HG03342 (cell line): ENCODE results near the gene TPPP2.

Source experiments
- ATAC-seq: cut with Tn5 transposase; IDR thresholded peaks from one replicate; pipeline ENCODE4 v1.9.1; 2021; ENCODE audit warnings: mild to moderate bottlenecking, moderate library complexity; ENCODE audit not compliant: unreplicated experiment

Gene TPPP2

DNA sequence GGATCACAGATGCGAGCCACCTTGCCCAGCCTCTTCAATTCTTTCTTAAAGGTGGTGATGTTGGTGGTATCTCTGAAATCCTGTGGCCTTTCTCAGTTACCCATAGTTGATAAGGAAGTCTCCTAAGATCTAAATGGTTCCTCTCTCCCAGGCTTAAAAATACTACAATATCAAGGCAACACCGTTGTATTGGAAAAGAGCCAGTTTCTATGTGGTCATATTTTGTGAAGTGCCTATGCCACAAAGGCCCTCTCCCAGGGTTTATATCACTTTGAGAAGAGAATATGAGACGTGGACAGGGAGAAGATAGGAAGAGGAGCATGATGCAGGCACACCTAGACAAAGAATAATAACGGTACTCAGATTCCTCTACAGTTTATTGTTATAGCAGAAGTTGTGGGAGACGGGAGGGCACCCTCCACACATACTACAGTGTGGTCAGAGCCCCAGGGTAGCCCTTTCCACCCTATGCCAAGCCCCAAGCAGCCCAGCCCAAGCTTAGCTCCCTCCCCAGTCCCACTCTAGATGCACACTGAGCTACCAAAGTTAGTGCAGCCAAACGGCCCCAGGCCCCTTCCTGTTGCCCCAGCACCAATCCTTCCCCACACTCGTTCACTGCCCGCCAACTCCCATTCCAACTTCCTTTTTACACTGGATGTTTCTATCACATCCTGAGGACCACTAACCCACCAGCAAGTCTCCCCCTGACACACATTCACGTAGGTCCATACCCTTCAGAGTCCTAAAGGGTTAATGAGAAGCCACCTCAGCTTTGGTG, 13.4 kb upstream of the TPPP2 start:
- no peak for ATAC-seq

DNA sequence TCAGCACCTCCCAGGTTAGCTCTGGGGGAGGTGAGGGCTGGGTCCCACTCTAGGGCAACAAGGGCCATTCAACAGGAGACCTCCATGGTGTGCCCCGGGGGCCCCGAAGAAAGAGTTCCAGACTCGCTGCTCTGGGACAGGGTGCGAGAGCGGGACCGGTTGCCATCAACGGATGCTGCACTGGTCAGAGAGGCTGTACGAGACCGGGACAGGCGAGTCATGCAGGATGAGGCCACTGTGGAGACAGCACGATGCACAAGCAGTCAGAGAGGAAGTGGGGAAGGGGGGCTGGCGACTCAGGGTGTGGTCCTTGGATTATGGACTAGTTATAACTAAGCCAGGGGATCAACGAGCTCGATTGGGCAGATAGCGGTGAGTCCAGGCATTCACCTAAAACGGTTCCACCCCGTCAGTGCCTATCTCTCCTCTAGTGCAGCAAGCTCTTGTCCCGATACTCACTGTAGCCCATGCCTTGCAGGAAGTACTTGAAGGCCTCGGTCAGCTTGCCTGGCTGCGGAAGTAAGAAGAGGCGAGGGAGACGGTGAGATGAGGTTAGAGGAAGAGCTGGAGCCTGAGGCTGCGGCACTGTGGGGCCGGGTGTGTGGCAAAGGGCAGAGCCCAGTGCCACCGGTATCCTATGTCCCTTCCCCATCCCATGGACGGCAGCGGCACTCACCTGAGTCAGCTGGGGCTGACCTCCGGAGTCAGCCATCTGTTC, 12.3 kb upstream of the TPPP2 start:
- no peak for ATAC-seq

DNA sequence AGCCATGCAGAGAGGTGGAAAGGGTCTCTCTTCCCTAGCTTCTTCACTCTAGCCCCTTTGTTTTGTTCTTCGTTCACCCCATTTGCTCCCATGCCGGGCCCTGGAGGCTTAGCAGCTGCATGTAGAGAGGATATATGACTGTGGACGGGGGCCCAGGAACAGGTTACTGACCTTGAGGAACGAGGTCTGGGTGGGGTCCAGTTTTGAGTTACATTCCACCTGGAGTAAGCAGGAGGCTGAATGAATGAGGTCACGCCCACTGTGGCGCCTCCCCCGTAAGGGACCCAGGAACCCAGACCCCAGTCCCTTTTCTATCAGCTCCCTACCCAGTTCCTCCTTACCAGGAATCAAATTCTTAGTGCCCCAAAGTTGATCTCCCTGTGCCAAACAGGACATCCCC, 11.7 kb upstream of the TPPP2 start:
- ATAC-seq = no peak

DNA sequence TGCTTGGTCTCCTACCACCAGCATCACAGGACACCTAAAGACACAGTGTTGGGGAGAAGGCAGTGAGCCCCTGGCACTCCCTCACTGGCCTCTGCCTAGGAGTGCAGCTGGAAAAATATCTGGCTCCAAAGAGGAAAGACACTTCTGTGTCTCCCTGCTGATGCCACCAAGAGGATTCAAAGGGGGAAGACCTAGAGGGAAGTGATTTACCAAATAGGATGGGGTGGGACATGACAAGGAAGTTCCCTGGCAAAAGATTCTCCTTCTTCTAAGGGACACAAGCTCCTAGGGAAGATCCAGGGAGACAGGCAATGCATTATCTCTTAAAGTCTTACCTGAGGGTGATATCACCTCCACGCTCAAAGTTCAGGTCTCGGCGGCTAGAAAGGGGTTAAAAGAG, 11.2 kb upstream of the TPPP2 start:
- ATAC-seq = no peak

DNA sequence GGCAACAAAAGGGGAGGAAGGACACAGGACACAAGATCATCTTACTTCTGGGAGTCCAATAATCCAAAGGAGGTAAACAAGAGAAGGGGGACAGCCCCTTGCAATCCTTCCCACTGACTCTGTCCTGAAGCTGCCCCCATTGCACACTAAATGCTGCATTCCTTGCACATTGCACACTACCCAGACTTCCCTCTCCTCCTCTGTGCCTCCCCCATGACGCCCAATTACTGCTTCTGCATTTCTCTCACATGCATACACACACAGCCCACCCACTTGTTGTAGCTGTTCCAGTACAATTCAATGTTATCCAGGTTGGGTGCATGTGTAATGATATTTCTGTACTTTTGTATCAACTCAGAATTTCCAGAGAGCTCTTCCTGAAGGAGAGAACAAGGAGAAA, 10.7 kb upstream of the TPPP2 start:
- no peak for ATAC-seq

DNA sequence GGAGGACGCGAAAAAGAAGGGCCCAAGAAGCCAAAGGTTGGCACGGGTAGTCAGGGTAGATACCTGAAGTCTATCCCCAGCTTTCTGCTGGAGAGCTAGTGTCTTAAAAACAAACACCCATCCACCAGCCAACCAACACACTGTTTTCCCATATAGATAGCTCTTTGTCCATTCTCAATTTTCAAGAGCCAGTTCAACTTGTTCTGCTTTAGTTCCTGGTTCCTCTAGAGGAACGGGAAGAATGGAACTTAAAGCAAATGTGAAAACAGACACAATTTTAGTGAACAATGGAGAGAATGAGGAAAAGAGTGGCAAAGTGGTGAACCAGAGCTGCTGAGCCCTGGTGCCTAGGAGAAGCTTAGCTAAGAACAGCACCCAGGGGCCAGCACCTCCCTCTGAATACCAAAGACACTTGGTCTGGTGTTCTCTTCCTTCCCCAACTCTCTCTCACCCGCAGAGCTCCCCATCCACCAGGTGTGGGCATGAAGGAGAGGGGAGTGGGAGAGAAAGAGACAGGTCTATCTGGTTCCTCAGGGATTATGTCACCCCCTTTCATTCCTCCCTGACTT, 9.0 kb upstream of the TPPP2 start:
- ATAC-seq = no peak

DNA sequence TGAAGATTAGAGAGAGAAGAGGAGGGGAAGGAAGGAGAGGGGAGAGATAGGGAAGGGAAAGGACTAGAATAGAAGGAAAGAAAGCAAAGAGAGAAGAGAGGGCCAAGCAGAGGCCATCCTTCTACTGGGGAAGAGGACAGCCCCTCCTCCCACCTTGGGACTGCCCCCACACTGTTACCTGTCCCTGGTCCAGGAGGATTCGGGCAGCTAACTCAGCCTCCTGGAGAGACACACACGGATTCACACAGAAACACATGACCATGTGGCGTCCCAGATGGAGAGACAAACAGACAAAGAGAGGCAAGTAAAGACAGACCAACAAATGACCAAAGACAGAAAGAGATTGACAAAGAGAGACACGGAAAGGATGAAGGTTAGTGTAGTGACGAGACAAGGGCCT, 7.3 kb upstream of the TPPP2 start:
- no peak for ATAC-seq

DNA sequence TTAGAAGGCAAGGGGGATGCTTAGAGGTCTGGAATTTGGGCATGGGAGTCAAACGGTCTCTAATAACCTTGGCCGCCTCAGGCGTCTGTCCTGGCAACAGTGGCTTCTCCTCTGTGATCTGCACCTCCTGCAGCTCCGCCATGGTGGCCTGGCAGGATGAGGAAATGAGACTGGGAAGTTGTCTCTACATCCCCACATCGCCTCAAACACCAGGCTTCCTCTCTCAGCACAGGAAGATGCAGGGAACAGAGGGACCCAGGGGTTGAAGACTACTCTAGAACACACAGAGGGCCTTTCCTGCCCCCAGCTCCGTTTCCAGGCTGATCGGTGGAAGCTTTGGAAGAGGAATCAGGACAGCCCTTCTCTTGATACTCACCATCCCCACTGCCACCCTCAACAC, 6.8 kb upstream of the TPPP2 start:
- ATAC-seq = no peak

DNA sequence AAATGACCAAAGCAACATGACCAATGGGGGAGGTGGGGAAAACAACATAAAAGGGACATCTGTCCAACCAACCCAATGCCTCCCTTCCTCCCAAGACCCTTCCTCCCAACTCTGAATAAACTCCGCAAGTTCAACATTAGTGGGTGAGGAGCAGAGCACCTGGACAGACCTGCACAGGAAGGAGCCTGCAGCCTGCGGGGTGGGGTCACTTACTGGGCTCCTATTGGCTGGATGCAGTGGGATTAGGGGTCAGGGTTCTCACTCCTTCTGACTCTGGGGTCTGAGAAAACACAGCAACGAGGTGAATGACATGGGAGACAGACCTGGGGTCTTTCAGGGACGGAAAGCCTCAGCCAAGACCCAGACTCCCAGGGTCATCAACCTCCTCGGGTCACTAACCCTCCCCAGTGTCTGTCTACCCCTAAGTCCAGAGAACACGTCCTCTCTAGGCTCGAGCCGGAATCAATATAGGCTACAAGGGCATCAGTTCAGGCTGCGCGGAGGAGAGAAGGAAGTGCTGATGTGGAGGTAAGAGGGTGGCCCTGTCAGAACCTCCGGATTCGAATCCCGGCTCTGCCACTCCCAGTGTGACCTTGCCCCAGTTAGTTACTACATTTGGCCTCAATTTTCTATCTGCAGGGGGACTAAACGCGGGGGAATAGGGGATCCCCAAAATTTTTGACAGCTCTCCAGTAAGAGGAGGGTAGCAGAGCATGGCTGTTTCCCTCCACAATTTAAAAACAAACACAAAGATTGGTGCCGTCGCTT, 6.0 kb upstream of the TPPP2 start:
- ATAC-seq = no peak

DNA sequence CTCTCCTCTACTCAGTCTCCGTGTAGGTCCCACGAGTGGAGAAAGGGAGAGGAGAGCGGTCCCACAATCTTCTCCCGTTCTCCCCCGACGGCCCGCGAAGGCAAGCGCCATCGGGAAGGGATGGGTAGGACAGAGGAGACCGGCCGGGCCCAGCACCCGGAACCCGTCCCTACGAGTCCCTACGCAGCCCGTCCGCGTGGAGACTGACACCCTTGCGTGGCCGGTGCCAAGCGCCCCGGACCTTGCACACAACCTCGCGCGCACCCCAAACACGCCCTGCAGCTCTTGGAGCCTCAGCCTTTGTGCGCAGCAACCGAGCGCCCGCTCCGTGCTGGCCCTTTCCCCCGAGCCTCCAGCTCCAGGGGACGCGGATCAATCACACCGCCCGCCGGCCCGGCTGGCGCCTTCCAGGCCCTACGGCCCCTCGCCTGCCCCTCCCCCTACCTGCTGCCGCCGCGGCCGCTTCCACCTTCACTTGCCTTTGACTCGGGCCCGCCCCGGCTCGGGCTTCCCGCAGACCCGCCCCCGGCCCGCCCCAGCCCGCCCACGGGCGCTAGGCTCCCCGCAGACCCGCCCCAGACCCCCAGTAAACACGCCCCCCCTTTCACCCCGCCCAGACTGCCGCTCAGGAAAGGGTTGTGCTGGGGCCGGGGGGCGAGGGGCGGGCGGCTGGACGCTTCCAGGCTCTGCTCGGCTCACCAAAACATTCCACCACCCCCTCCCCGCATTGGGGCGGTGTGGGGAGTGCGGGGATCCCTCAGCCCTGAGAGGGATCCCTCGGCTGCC, 5.2 kb upstream of the TPPP2 start, which contains the start of gene NDRG2:
NDRG2 (minus strand) TSS at position 477 of the 786 bp plus-strand sequence. CDS start 1,746 bp downstream, outside the sequence.
- no peak for ATAC-seq

DNA sequence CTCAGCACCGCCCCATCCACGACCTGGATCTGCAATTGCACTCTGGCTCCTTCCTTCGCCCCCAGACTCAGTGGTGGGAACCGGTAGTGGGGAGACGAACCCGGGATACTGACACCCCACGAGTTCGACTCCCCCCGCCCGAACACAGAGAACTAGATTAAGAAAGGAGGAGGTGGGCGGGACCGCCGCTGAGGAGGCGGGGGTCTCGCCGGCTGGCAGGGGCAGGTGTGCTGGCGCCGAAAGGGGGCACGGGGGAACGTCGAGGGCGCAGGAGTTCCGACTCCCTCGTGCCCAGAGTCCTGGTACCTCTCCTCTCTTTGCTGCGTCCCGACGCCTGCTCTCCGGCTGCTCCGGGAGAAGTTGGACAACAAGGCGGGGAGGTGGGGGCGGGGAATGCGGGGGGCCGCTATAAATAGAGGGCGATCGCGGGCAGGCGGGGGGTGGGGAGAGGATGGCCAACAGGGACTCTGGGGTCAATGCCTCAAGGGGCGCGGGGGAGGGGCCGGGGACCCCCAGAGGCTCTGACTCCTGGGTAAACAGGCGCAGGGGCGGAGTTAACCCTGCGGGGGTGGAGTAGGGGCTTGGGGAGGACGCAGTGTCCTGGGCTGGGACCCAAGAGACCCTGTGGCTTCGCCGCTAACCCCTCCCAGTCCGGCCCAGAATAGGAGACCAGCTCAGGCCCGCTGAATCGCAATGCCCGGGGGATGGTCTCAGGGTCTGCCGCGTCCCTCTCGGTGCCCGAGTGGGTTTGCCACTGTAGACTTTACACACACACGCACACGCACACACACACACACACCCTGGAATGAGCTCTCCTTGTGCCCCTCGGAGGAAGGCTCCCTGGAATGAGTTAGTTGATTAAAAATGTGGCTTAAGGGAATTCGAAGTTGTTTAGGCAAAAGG, 4.4 kb upstream of the TPPP2 start:
- no peak for ATAC-seq

DNA sequence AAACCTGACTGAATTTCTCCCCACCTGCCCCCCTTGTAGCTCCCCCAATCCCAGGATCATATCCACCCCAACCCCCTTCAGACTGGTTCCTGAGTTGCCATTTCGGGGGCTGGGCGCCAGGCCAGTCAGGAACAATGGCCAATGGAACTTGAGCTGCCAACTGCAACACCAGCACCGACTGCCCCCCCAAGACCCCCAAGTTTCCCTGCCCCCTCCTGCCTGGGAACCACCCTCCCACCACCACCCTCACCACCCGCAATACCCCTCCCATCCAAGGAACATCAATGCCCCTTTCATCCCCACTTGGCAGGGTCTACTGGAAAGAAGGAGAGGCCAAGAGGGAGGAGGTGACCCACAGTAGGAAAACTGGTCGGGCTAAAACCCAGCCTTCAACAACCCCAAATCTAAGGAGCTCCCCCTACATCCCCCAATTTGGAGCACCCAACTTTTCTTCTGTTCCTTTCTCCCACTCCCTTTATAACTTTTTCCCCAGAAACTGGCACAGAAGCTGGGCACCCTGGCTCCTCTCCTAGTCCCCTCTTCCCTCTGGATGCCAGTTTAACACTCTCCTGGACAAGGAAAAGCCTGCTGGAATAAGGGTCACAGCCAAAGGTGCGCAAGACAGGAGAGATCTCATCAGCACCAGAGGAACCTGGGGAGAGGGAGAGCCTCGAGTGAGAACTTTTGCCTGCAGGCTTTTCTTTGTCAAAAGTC, 3.6 kb upstream of the TPPP2 start:
- no peak for ATAC-seq

DNA sequence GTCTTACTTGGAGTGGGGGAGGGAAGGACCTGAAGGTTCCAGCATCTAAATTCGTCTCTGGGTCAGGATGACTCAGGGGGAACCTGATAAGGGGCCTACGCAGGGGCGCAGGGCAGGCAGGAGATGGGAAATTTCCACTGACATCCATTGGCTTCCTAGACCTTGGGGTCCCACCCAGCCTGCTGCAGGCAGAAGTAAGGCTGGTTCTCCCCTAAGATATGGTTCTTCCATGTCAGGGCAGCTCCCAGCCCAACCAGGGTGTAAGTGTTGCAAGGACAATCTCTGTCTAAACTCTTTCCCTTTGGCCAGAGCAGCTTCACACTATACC, 3.1 kb upstream of the TPPP2 start:
- no peak for ATAC-seq

DNA sequence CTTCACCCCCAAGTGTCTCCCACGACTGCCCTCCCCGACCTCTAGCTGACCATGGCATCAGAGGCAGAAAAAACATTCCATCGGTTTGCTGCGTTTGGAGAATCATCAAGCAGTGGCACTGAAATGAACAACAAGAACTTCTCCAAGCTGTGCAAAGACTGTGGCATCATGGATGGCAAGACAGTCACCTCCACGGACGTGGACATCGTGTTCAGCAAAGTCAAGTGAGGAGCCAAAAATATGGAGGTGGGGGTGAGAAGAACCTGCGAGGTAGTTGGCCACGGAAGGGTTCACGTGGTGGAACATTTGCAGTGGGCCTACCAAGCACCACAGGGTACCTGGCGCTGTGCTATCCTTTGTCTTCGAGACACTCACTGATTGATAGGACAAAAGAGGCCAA, 514 bp downstream of the TPPP2 start:
- ATAC-seq = no peak

DNA sequence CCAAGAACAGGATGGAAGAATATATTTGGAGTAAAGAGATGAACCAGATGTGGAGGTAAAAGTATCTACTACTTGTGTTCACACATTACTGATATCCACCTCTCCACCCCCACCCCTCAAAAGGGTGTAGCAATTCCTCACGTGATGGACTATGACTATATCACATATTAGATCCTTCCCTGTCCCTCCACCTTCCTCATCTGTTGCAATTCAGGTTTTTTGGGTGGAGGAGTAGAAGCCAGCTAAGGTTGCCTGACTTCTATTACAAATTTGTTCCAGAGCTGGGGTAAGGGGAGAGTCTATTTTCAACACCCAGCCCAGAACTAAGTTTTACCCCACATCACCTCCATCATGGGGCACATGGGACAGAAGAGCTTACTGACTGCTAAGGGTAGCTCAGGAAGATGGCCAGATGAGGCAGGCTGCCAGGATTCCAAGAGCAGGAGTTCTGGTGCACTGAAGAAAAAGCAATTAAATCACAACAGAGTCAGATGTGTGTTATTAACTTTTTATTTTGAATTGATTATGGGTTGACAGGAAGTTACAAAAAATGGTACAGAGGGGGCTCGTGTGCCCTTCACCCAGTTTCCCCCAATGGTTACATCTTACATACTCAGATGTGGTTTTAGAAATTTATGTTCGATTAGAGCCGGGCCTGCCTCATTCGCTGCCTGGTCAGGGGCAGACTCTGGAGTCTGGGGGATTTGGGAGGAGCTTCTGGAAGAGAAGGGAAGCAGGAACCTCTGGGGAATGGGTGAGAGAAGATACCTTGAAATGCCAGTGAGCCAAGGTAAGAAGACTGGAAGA, 2.5 kb downstream of the TPPP2 start:
- no peak for ATAC-seq

DNA sequence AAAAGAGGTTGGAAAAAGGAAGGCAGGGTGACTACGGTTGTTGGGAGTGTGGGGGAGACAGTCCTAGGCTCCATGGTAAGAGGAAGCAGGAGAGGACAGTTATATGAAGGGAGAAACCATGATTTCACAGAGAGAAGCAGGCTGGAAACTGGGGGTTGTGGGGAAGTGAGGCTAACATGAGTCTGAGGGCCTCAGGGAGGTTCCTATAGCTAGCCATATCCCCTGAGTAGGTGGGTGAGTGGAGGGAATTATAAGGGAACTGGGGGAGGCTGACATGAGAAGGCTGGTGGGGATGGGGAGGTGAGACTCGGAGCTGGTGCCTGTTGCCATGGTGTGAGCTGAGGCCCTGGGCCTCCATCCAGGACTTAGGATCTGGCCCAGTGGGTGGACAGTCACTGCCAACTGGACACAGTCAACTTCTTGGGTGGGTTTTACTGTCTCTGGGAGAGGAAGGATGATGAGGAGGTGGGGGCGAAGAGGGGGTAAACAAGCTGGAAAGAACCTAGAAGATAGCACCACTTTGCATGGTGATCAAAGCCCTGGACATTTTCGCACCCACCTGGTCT, 3.2 kb downstream of the TPPP2 start:
- no peak for ATAC-seq

DNA sequence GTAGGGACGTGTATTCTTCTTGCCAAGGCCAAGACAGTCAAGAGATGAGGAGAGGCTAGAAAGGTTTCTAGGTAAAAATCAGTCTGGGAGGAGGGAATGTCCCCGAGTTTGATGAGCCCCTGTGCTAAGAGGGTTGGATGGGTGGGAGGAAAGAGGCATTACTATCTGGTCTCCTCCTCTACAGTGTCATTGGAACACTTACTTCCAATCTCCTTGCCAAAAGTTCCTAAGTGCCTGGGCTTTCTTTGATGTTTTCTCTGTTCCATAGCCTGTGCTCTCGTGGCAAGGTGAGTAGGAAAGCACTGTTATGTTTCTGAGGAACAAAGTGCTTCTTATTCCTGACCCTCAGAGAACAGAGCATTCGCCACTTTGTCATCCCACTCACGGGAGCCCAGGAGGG, 4.7 kb downstream of the TPPP2 start, which contains the start of gene RNASE13:
RNASE13 (minus strand) TSS at position 101 of the 400 bp plus-strand sequence. CDS start 519 bp downstream, outside the sequence.
- ATAC-seq = no peak

DNA sequence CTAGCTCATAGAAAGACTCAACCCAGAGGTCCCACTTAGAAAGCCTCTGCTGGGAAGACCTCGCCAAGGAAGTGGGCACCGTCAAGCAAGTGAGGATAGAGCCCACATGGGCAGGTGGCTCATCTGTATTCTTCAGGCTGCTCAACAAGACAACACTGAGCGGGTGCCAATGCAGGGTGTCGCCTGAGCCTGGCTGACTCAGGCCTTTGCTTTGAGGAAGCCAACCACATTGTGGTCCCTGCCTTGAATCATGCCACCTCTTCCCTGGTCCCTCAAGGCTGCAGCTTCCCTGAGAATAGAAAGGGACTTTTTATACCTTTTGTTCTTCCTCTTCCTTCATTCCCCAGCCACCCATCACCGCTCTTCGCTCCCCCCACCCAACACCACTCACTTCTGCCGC, 6.7 kb downstream of the TPPP2 start:
- ATAC-seq = no peak
